Activated CD8-positive, alpha-beta memory T cell treated with anti-CD3 and anti-CD28 coated beads, Interleukin-2, amount 10 ng/mL, durations not matched to agents 7 days and 5 days (primary cell): ENCODE measurements around the gene XPNPEP2. TPM values are rescaled to one million over a fixed set of nuclear protein-coding genes. Genes with fewer than 3 reads are reported as not detected.

Source experiments
- ATAC-seq: fragments of 150-1000 bp; cut with Tn5 transposase; one replicate; pipeline ENCODE4 v1.10.0; 2021; ENCODE audit warnings: moderate library complexity
- CTCF ChIA-PET: fragments of 350-600 bp; sonication (Branson Sonifier 250); formaldehyde crosslinking; loops from one replicate; lab custom pipeline; 2021; ENCODE audit warnings: antibody characterized with exemption; lab: Charles Lee
- DNase-seq: peaks from one replicate; pipeline ENCODE4 v3.0.0-alpha.2; 2020
- H3K27ac Mint-ChIP-seq: one replicate; pipeline ENCODE4 v1.8.0; 2021; ENCODE audit warnings: mild to moderate bottlenecking, mixed read lengths
- H3K27me3 Mint-ChIP-seq: one replicate; pipeline ENCODE4 v1.8.0; 2021; ENCODE audit warnings: mixed read lengths
- H3K36me3 Mint-ChIP-seq: one replicate; pipeline ENCODE4 v1.8.0; 2021; ENCODE audit warnings: mild to moderate bottlenecking, mixed read lengths
- H3K4me1 Mint-ChIP-seq: one replicate; pipeline ENCODE4 v1.8.0; 2021; ENCODE audit warnings: mixed read lengths
- H3K4me3 Mint-ChIP-seq: one replicate; pipeline ENCODE4 v1.8.0; 2021; ENCODE audit warnings: mild to moderate bottlenecking, moderate library complexity, mixed read lengths
- H3K9me3 Mint-ChIP-seq: one replicate; pipeline ENCODE4 v1.8.0; 2022; ENCODE audit warnings: low read depth, mixed read lengths
- total RNA-seq, 2 experiments: library from RNA; stranded (reverse); gene quantifications; one replicate each; pipeline ENCODE4 v1.2.3, GENCODE V29; 2021

XPNPEP2 gene
- total RNA-seq, 2 experiments from 2014 or later, result 1.0 to 1.2 TPM

DNA sequence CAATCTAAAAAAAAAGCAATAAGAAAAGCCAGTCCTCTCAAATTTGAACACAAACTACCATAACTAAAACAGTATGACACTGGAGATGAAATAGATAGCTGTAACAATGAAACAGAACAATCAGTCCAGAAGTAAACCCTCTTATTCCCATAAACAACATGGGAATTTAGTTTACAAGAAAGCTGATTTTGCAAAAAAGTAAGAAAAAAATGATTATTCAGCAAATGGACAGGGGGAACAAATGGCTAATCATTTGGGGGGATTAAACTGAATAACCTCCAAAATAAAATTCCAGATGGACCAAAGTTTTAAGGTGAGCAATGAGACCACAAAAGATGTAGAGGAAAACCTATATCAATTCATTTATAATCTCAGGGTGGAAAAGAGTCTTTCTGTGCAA is 24.9 kb downstream of the XPNPEP2 start:
- Mint-ChIP-seq H3K4me3 (no peak overlapping the region), H3K4me1 (peaks cover 51% of the 10 kb centered on the region), H3K27ac (no peak overlapping the region), H3K27me3 (no peaks in the 10 kb centered on the region), H3K36me3 (peaks cover 5% of the 10 kb centered on the region), H3K9me3 (no peaks in the 10 kb centered on the region)
- CTCF ChIA-PET, result interaction anchor here (1.0 to 6.5 kb wide), 2 partner anchors 13 to 17 kb away, joined by 4 to 66 read pairs; partner anchors contain the start of gene SASH3
- ATAC-seq (no peak), DNase-seq (no peak)

DNA sequence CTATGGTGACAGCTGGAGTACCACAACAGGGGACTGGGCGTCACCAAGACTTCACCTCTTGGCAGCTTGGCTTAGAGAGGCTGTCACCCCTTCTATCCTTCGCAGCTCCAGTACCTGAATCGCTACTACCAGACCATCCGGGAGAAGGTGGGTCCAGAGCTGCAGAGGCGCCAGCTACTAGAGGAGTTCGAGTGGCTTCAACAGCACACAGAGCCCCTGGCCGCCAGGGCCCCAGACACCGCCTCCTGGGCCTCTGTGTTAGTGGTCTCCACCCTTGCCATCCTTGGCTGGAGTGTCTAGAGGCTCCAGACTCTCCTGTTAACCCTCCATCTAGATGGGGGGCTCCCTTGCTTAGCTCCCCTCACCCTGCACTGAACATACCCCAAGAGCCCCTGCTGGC is 29.4 kb downstream of the XPNPEP2 start:
- no peak for DNase-seq
- H3K4me3 Mint-ChIP-seq, result no peak overlapping the region
- no peaks in the 10 kb centered on the region for H3K27me3 Mint-ChIP-seq
- H3K27ac Mint-ChIP-seq, result peak overlapping the region; percentile 94
- CTCF ChIA-PET, result interaction anchor here (2.3 kb wide), 1 partner anchor 9 kb away, joined by 17 read pairs; no protein-coding TSS in a partner anchor
- no peaks in the 10 kb centered on the region for H3K9me3 Mint-ChIP-seq
- no peak for ATAC-seq
- H3K4me1 Mint-ChIP-seq, result peaks cover 55% of the 10 kb centered on the region
- H3K36me3 Mint-ChIP-seq, result peaks cover 2% of the 10 kb centered on the region

- ATAC-seq (peak; percentile 2), DNase-seq (no peak)
- Mint-ChIP-seq H3K4me3 (peak overlapping the region; percentile 45), H3K27me3 (no peaks in the 10 kb centered on the region), H3K4me1 (peaks cover 59% of the 10 kb centered on the region), H3K27ac (peak overlapping the region; percentile 94), H3K36me3 (peaks cover 2% of the 10 kb centered on the region), H3K9me3 (no peaks in the 10 kb centered on the region)
- CTCF ChIA-PET, result interaction anchor here (1.1 to 2.3 kb wide), 3 partner anchors 10 to 13 kb away, joined by 6 to 17 read pairs (median 7); no protein-coding TSS in a partner anchor
These were observed 30.0 kb downstream of the XPNPEP2 start for GRCh38 chrX:129768586-129769466.

DNA sequence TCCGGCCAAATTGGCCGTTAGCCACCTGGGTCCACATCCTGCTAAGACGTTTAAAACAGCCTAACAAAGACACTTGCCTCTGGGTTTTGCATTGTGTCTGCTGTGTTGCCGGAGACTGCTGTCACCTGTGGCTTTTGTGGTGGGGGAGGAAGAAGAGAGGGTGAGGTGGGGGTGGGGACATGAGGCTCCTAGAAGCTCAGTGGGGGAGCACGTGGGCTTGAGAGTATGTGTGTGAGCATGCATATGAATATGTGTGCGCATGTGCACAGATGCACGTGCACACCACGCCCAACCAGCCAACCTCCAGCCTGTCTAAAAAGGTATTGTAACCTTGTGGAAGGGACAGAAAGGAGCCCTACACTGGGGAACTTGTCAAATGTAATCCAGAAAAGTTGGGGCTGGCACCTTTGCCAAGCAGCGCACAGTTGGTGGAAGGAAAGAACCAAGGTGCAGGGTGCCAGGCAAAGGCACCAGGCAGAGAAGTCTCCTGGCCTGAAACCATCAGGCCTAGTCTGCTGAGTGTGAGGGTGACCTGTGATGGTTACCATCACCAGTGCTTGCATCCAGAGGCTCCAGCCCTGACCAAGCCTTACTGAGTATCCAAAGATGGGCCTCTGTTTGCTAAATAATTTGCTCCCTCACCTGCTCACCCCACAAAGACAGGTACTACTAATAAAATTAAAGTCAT is 30.8 kb downstream of the XPNPEP2 start:
- Mint-ChIP-seq H3K4me3 (peak overlapping the region; percentile 45), H3K27ac (peak overlapping the region; percentile 94), H3K9me3 (no peaks in the 10 kb centered on the region), H3K27me3 (no peaks in the 10 kb centered on the region), H3K4me1 (peaks cover 66% of the 10 kb centered on the region), H3K36me3 (peaks cover 2% of the 10 kb centered on the region)
- peak; percentile 83 for ATAC-seq
- DNase-seq, result peak; percentile 91
- CTCF ChIA-PET, result interaction anchor here (1.1 to 2.3 kb wide), 3 partner anchors 10 to 14 kb away, joined by 6 to 17 read pairs (median 7); no protein-coding TSS in a partner anchor

- CTCF ChIA-PET, result interaction anchor here (0.9 to 3.9 kb wide), 7 partner anchors 9 to 134 kb away, joined by 3 to 25 read pairs (median 4); partner anchors contain the start of genes SASH3 and UTP14A
- Mint-ChIP-seq H3K27me3 (no peaks in the 10 kb centered on the region), H3K4me3 (no peak overlapping the region), H3K9me3 (no peaks in the 10 kb centered on the region), H3K27ac (peak overlapping the region; percentile 86), H3K36me3 (no peaks in the 10 kb centered on the region), H3K4me1 (peaks cover 77% of the 10 kb centered on the region)
- peak; percentile 69 for DNase-seq
- peak; percentile 21 for ATAC-seq
These were observed 32.7 kb downstream of the XPNPEP2 start for GRCh38 chrX:129771266-129771995.

DNA sequence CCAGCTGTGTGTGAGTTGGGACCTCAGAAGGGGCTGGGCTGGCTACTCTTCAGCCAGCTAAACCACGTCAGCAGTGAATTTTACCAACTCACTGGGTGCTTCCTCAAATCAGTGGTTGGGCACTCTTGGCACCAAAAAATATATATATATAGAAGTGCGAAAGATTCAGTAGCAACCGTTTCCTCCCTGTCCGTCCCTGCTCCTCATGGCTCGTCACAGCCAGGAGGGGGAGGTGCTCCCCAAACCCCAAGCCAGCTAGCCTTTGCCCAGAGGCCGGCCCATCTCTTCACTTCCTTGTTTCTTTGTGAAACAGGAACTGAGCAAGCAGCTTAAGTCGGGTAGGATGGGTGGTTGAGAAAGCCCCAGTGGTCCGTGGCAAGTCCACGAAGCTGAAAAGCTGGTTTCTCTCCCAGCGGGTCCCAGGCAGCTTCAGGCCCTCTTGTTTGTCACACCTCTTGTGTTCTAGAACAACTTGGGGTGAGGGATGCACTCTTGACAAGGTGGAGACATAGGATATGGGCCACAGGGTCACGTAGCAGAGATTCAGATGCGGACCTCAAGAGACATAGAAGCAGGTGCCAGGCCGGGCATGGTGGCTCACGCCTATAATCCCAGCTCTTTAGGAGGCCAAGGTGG is 34.1 kb downstream of the XPNPEP2 start:
- Mint-ChIP-seq H3K27ac (peak overlapping the region; percentile 95), H3K36me3 (no peaks in the 10 kb centered on the region), H3K4me3 (peak overlapping the region; percentile 54), H3K9me3 (no peaks in the 10 kb centered on the region), H3K4me1 (peaks cover 81% of the 10 kb centered on the region), H3K27me3 (no peaks in the 10 kb centered on the region)
- ATAC-seq, result peak; percentile 38
- DNase-seq, result peak; percentile 82
- CTCF ChIA-PET, result interaction anchor here (0.7 to 3.9 kb wide), 7 partner anchors 7 to 133 kb away, joined by 3 to 25 read pairs (median 3); partner anchors contain the start of genes SASH3 and UTP14A

- DNase-seq, result no peak
These were observed 35.1 kb downstream of the XPNPEP2 start for GRCh38 chrX:129773649-129774458.

DNA sequence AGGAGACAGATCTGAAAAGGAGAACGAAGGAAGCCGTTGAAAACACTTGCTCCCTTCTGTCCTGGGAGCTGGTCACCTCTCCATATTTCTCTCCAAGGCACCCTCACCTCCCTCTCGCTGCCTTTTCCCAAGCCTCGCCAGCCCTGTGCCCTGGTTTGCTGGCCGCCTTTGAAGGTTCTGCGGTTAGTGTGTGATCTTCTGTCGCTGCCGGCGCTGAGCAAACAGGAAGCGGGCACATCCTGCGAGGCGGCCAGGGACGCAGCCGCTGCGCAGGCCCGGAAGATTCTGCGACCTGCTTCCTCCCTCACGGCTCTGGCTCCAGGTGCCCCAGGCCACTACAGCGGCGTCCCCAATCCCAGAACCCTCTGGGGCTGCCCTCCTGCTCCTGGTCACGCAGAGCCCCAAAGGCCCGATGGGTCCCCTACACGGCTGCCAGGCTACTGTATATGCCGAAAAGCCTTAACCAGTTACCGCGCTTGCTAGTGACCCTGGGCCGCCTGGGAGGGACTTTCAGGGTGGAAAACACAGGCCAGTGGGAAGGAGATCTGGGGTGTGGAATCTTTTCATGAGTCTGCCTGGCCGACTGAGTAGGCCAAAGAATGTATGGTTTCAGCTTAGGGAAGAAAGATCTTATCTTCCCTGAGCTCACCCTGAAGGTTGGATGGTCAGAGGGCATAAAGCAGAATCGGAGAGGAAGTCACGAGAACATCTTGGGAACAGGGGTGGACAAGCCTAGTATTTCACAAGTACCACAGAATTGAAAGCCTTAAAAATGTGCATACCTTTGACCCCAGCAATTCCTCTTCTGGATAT is 38.6 kb downstream of the XPNPEP2 start:
- Mint-ChIP-seq H3K4me3 (peak overlapping the region; percentile 68), H3K27ac (peak overlapping the region; percentile 93), H3K4me1 (peaks cover 60% of the 10 kb centered on the region), H3K9me3 (no peaks in the 10 kb centered on the region), H3K27me3 (no peaks in the 10 kb centered on the region), H3K36me3 (peaks cover 27% of the 10 kb centered on the region)
- CTCF ChIA-PET, result interaction anchor here (0.9 to 6.5 kb wide), 8 partner anchors 10 to 46 kb away, joined by 3 to 66 read pairs (median 4); no protein-coding TSS in a partner anchor
- DNase-seq (peak; percentile 86), ATAC-seq (peak; percentile 41)

More at GRCh38 chrX:129773649-129774458, 35.1 kb downstream of the XPNPEP2 start:
- no peak for ATAC-seq
- Mint-ChIP-seq H3K36me3 (no peaks in the 10 kb centered on the region), H3K27ac (peak overlapping the region; percentile 95), H3K27me3 (no peaks in the 10 kb centered on the region), H3K4me1 (peaks cover 82% of the 10 kb centered on the region), H3K9me3 (no peaks in the 10 kb centered on the region), H3K4me3 (no peak overlapping the region)
- CTCF ChIA-PET, result interaction anchor here (3.6 to 3.9 kb wide), 2 partner anchors 14 to 18 kb away, joined by 17 to 25 read pairs; no protein-coding TSS in a partner anchor

- H3K27ac Mint-ChIP-seq, result peak overlapping the region; percentile 93
- no peaks in the 10 kb centered on the region for H3K27me3 Mint-ChIP-seq
- H3K9me3 Mint-ChIP-seq, result no peaks in the 10 kb centered on the region
- H3K4me1 Mint-ChIP-seq, result peaks cover 58% of the 10 kb centered on the region
- CTCF ChIA-PET, result interaction anchor here (0.9 to 6.5 kb wide), 6 partner anchors 8 to 53 kb away, joined by 5 to 66 read pairs (median 8); no protein-coding TSS in a partner anchor
- H3K4me3 Mint-ChIP-seq, result peak overlapping the region; percentile 78
- H3K36me3 Mint-ChIP-seq, result peaks cover 45% of the 10 kb centered on the region
- DNase-seq (no peak), ATAC-seq (no peak)
These were observed 40.4 kb downstream of the XPNPEP2 start for GRCh38 chrX:129779086-129779672.

GRCh38 chrX:129779747-129780146 is 41.0 kb downstream of the XPNPEP2 start, which contains the start of gene SASH3:
Gene SASH3, plus strand, starts transcription at chrX:129779949. Its CDS starts 149 bp downstream, at chrX:129780098.
- Mint-ChIP-seq H3K27ac (peak within 1 kb of the TSS; percentile 93), H3K36me3 (peaks cover 50% of the 10 kb centered on the region), H3K9me3 (no peaks in the 10 kb centered on the region), H3K4me1 (peaks cover 60% of the 10 kb centered on the region), H3K27me3 (no peaks in the 10 kb centered on the region), H3K4me3 (peak within 1 kb of the TSS; percentile 78)
- CTCF ChIA-PET, result interaction anchor here (0.9 to 6.5 kb wide), 5 partner anchors 8 to 54 kb away, joined by 5 to 66 read pairs (median 6); no protein-coding TSS in a partner anchor
- peak; percentile 52 for ATAC-seq
- peak; percentile 86 for DNase-seq
